ENCODE measurements around the gene MYOZ3. TPM values are rescaled to one million over a fixed set of nuclear protein-coding genes. Genes with fewer than 3 reads are reported as not detected.

The MYOZ3 gene
- total and polyA plus RNA-seq, 2 of the 8 experiments (the other 6 are each of a cell fraction or from before 2014, with no cell fraction given), result 9.6 to 19.1 TPM

GRCh38 chr5:150675069-150675468 lies 14.0 kb downstream of the MYOZ3 start:
- Histone ChIP-seq H3K27ac (ENCODE audit: low read depth, low read length) (no peak overlapping the region), H3K4me3 (ENCODE audit: extremely low read depth in 1 of 4, insufficient read depth in 2 of 4, low read depth in 3 of 4, low read length in 4 of 4) (no peak overlapping the region), H2AK5ac (ENCODE audit: low read depth, low read length) (no peak overlapping the region), H3K79me2 (ENCODE audit: control insufficient read depth in 1 of 2, insufficient read depth in 2 of 2, low read length in 2 of 2) (peaks cover 0 to 9% of the 10 kb centered on the region in 2 experiments; a peak in 2 of 4 replicates), H2BK120ac (replicated peaks; ENCODE audit: low read depth, low read length) (no peak overlapping the region), H4K20me1 (replicated peaks in 1 of 2; ENCODE audit: control insufficient read depth in 1 of 2, insufficient read depth in 2 of 2, low read length in 2 of 2) (no peaks in the 10 kb centered on the region), H3K79me1 (ENCODE audit: low read depth, low read length) (no peaks in the 10 kb centered on the region), H3K23me2 (ENCODE audit: low read depth, low read length) (peaks cover 9% of the 10 kb centered on the region), H2BK15ac (ENCODE audit: low read length) (no peak overlapping the region), H4K8ac (ENCODE audit: extremely low read depth, insufficient read depth, low read length) (no peak overlapping the region), H2BK20ac (ENCODE audit: low read length) (no peak overlapping the region), H2AFZ (ENCODE audit: low read length) (no peak overlapping the region), H3K23ac (ENCODE audit: insufficient read length) (no peak overlapping the region), H3K9me3 (ENCODE audit: insufficient read depth in 2 of 2, low read depth in 1 of 2, low read length in 1 of 2) (no peaks in the 10 kb centered on the region), H3K4me2 (ENCODE audit: insufficient read depth in 1 of 2, low read depth in 2 of 2, low read length in 2 of 2) (no peak overlapping the region), H2BK12ac (ENCODE audit: low read depth, low read length) (no peak overlapping the region), H4K91ac (replicated peaks; ENCODE audit: insufficient read length, low read length) (no peak overlapping the region), H2BK5ac (ENCODE audit: low read depth, low read length) (no peak overlapping the region), H4K5ac (ENCODE audit: insufficient read length, low read depth, low read length) (no peak overlapping the region), H3K36me3 (ENCODE audit: control insufficient read depth in 2 of 4, insufficient read depth in 4 of 4, low read length in 3 of 4) (peaks cover 0 to 7% (median 0%) of the 10 kb centered on the region in 4 experiments; a peak in 3 of 8 replicates), H3K14ac (ENCODE audit: insufficient read length) (no peak overlapping the region), H3K4me1 (replicated peaks in 1 of 4; ENCODE audit: control insufficient read depth in 3 of 4, insufficient read depth in 4 of 4, low read length in 3 of 4) (peaks cover 5 to 21% (median 13%) of the 10 kb centered on the region in 4 experiments), H3K27me3 (replicated peaks in 1 of 4; ENCODE audit: control insufficient read depth in 3 of 4, extremely low read depth in 1 of 4, insufficient read depth in 3 of 4, low read length in 3 of 4) (no peaks in the 10 kb centered on the region), H3K56ac (replicated peaks; ENCODE audit: insufficient read length, low read depth, low read length) (no peak overlapping the region), H3K4ac (replicated peaks; ENCODE audit: insufficient read length, low read depth, low read length) (no peak overlapping the region), H3K9ac (replicated peaks in 1 of 4; ENCODE audit: extremely low read depth in 1 of 4, low read depth in 3 of 4, low read length in 3 of 4) (no peak overlapping the region), H3K18ac (ENCODE audit: extremely low read depth, low read length) (no peak overlapping the region)
- POLR2A ChIA-PET (ENCODE audit: partially characterized antibody), result interaction anchor here (0.9 to 2.7 kb wide), 5 partner anchors 9 to 229 kb away, joined by 4 to 9 read pairs (median 4); partner anchors contain the start of genes MYOZ3 and RBM22
- no peak for DNase-seq (ENCODE audit: low read depth in 1 of 2, low spot score in 2 of 2)
- FAIRE-seq, result no peak
- CTCF ChIA-PET (ENCODE audit: partially characterized antibody), result interaction anchor here (0.7 to 3.3 kb wide), 7 partner anchors 9 to 61 kb away, joined by 3 to 11 read pairs (median 3); no protein-coding TSS in a partner anchor
- 85% methylated on average over 6 of the region's 6 CpGs; no CpG with 5 or more reads in 1 of the 2 experiments for WGBS, 2 experiments (ENCODE audit: extremely low coverage in 1 of 2, insufficient coverage in 1 of 2, insufficient read length in 1 of 2, insufficient replicate concordance in 2 of 2, low coverage in 1 of 2, low lambda C conversion rate in 2 of 2, missing lambda C conversion rate in 1 of 2)
- TF ChIP-seq CBX5 (IDR thresholded peaks at IDR 0.05; ENCODE audit: low read depth, low read length) (no peak), CEBPB (IDR thresholded peaks at IDR 0.05; ENCODE audit: low read depth, low read length) (no peak), RFX5 (IDR thresholded peaks at IDR 0.05; ENCODE audit: borderline replicate concordance, low read depth, low read length) (no peak), ATF3 (IDR thresholded peaks at IDR 0.05; ENCODE audit: insufficient read depth, low read depth, low read length) (no peak), EZH2 (IDR thresholded peaks at IDR 0.05; ENCODE audit: low read depth, low read length, severe bottlenecking) (no peak), POLR2AphosphoS5 (IDR thresholded peaks at IDR 0.05; ENCODE audit: low read depth, low read length) (no peak), SP4 (IDR thresholded peaks at IDR 0.05; ENCODE audit: low read length) (no peak), GABPA (IDR thresholded peaks at IDR 0.05; ENCODE audit: borderline replicate concordance, insufficient read depth, low read length) (no peak), EP300 (IDR thresholded peaks at IDR 0.05; ENCODE audit: borderline replicate concordance in 1 of 2, low read depth in 2 of 2, low read length in 2 of 2) (no peak), TAF7 (optimal IDR thresholded peaks at IDR 0.05; ENCODE audit: borderline replicate concordance, low read depth, low read length) (no peak)
